Measurements from ENCODE around the gene DEDD2.

Gene DEDD2

GRCh38 chr19:42248270-42249148 lies 31.0 kb upstream of the DEDD2 start:
- no peak for DNase-seq (ENCODE audit: low read depth, low spot score)

DNA sequence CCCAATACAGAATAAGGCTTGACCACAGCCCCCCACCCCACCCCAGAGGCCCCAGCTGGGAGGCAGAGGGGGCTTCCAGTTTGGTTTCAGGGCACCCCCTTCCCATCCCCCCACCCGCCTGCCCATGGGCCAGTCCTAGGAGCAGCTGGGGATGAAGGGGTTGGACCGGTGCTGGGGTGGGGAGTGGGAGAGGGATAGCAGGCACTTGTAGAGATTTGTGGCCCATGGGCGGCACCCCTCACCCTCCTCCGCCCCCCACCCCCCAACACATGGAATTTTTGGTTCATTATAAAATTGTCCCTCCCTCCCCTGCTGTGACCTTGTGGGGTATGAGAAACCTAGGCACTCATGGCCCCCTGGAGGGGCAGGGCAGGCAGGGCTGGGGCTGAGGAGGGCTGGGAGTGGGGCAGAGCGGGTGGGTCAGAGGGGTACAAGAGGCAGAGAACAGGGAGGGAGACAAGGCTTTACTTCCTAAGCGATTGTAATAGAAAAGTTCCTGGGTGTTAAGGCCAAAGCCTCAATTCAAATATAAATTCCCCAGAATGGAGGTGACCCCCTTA lies 30.2 kb upstream of the DEDD2 start:
- DNase-seq (ENCODE audit: low read depth, low spot score), result no peak

GRCh38 chr19:42246922-42247639 lies 29.6 kb upstream of the DEDD2 start:
- no peak for DNase-seq (ENCODE audit: low read depth, low spot score)

DNA sequence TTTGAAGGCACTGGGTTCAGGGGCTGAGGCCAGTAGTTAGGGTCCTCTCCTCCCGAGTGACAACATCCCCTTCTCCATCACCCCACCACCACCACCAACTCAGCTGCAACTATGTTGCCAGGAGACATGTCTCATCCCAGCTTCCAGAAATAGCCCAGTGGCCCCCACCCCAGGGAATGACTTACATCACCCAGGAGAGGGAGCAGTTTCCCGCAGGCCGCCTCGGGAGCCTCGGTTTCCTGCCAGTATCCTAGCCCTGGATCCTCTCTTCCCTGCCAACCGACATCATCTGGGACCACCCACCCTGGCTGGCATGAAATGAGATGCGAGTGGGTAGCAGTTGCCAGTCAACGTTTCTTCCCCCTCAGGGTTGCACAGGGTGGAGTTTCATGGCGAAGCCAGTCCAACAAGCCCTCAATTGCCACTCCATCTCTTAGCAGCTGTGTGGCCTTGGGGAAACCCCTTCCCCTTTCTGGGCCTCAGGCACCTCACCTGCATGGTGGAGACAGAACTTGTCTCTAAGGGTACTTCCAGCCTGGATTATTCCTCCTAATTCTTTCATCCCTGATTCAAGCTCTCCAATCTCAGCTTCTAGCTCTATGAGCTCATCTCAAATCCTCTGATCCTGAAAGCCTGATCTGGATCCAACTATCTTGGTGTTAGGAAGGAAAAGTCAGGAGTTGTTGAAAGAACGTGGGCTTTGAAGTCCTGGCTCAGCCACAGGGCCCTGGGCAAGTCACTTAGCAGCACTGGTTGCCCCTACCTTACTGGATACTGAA lies 28.9 kb upstream of the DEDD2 start:
- no peak for DNase-seq (ENCODE audit: low read depth, low spot score)

GRCh38 chr19:42245231-42245630 lies 27.8 kb upstream of the DEDD2 start:
- no peak for DNase-seq (ENCODE audit: low read depth, low spot score)

- DNase-seq (ENCODE audit: low read depth, low spot score), result peak; percentile 79
These were observed 27.1 kb upstream of the DEDD2 start for GRCh38 chr19:42244347-42245220.

- DNase-seq (ENCODE audit: low read depth, low spot score), result peak; percentile 99
These were observed 25.3 kb upstream of the DEDD2 start, which contains the start of gene GSK3A for GRCh38 chr19:42242512-42243409. Gene GSK3A (minus strand): TSS chr19:42242602. CDS start chr19:42242465, 137 bp downstream.

GRCh38 chr19:42242069-42242511 lies 24.6 kb upstream of the DEDD2 start:
- DNase-seq (ENCODE audit: low read depth, low spot score), result no peak

DNA sequence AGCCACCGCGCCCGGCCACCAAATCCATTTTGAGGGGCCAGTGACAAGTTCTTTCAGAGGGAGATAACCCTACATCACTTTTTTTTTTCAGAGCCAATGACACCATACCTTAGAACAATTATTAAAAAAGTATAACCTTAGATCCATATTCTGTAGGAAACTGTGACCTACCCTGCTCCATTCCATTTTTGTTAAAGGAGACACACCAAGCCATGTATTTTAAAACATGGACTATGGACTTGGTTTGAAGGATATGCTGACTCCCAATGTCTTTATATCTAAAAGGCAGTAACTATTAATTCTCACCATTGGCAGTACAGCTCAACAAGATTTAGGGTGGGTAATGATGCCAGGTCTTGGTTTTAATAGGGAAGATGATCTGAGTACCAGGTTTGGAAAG lies 23.8 kb upstream of the DEDD2 start:
- DNase-seq (ENCODE audit: low read depth, low spot score), result no peak

DNA sequence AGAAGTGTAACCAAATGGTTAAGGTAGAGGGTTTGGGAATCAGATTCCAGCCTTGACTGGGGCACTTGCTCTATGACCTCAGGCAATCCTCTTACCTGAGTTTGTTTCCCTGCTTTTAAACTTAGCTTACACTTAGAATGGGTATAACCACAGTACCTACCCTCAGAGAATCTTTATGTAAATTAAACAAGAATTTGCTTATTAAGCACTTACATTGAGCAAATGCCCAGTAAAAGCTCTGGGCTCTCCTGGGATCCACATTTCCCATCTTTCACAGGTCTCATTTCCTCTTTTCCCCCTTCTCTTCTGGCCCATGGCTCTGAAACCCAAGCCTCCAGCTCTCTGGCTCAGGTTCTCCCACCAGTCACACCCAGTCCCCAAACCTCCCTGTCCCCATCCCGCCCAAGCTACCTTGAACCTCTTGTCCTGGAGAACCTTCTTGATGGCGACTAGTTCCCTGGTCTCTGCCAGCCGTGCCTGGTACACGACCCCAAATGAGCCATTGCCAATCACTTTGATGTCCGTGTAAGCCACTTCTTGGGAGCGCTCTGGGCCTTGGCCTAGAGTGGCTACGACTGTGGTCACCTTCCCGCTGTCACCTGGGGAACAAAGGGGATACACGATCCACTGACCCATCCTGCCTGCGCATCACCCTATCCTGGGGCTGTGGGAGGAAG lies 22.2 kb upstream of the DEDD2 start:
- DNase-seq (ENCODE audit: low read depth, low spot score), result no peak

- no peak for DNase-seq (ENCODE audit: low read depth, low spot score)
These were observed 17.7 kb upstream of the DEDD2 start for GRCh38 chr19:42235181-42235580.

GRCh38 chr19:42234364-42234763 lies 16.9 kb upstream of the DEDD2 start:
- no peak for DNase-seq (ENCODE audit: low read depth, low spot score)

DNA sequence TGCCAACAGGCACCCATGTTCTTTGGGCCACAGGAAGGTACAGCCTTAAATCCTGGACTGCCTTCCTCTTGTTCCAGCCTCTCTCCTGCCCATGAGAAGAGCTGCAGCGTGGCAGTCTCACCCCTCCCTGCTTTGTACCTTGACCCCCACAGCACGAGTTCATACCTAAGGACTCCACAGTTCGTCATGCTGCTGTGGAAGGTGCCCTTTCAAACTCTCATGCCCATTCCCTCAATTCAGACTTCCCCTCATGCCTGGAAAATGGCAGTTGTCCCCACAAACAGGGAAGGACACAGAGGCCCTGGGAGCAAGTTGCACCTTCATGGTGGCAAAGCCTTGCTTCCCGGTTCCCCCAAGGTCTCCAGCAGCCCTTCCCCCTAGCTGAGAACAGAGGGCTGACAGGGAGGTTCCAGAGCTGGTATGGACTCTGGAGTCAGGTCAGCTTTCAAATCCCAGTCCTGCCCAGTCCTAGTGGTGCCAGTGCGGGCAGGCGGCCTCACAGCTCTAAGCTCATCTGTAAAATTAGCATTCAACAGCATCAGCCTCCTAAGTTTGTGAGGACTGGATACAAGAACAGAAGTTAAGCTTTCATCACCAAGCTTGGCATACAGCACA lies 16.3 kb upstream of the DEDD2 start:
- DNase-seq (ENCODE audit: low read depth, low spot score), result no peak

DNA sequence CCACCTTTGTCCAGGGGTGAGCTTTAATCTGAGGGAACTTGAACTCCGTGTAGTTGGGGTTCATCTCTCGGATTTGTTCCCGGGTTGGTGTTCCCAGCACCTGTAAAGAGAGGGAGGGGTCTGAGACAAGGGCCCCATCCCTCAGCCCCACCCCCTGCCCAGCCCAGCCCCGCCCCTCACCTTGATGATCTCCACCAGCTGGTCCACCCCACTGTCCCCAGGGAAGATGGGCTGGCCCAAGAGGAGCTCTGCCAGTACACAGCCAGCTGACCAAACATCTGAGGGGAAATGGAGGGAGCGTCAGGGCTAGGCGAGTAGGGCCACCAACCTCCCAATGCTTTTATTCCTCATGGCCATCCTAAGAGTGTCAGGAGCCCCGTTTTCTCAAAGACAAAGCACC lies 15.6 kb upstream of the DEDD2 start:
- DNase-seq (ENCODE audit: low read depth, low spot score), result no peak

DNA sequence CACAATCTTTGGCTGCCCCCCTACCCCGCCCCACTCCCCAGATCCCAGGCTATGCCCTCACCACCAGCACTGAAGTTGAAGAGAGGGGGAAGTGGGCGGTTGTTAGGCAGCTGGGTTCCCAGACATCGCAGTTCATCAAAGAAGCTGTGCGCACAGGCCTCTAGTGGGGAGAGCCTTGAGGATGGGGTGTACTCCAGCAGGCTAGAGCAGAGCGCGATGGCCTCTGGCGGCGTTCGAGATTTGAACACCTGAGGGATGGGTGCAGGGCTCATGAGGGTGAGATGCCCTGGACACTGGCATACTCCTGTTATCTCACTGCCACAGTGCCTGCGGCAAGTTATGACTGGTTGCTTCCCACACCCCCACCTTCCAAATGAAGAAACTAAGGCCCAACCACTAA lies 15.0 kb upstream of the DEDD2 start:
- DNase-seq (ENCODE audit: low read depth, low spot score), result no peak

- DNase-seq (ENCODE audit: low read depth, low spot score), result no peak
These were observed 13.1 kb upstream of the DEDD2 start for GRCh38 chr19:42230571-42230970.

DNA sequence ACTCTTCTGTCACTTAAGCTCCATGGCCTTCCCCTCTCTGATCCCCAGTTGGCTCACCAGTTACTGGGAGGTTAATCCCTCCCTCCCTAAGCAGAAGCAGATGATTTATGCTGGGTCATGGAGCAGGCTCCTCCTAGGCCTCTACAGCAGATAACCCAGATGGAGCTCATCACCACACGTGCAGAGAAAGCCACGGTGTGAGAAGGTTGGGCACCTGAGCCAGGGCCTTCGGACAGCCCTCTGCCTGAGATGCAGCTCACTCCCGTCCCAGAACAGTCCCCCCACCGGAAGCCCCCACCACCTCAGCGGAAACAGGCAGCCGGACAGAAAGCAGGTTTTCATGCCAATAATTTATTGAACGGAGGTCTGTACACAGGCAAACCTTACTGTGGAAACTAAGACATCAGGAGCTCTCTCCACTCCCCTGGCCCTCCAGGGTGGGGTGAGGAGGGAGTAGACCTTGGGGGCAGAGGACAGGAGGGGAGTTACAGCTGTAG lies 12.4 kb upstream of the DEDD2 start:
- no peak for DNase-seq (ENCODE audit: low read depth, low spot score)

DNA sequence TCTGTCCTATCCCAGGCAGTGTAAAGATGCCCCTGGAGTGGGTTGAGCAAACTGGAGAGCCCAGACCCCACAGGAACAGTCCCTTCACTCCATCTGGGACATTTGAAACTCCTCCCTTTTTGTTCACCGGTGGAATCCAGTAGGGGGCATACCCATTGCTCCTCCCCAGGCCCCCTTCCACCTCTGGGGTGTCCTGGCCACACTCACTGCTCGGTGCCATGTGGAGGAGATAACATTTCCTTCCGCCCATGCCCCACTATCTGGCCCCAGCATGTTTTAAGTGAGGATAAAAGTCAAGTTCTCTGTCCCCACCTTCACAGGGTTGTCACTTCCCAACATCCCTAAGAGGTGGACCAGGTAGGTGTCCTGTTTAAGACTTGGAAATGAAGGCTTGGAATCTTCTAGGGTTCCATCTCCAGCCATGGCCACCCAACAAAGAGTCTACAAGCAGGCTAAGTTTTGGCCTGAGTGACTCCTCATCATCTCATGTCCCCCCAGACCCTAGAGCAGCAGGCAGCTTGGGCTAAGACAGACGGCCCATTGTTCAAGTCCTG lies 11.9 kb upstream of the DEDD2 start:
- DNase-seq (ENCODE audit: low read depth, low spot score), result no peak

Measured in brain pericyte (primary cell).